Thymus (tissue), 11 donors: ENCODE measurements around the gene FSIP1. TPM values are rescaled to one million over a fixed set of nuclear protein-coding genes. Genes with fewer than 3 reads are reported as not detected.
A peak's percentile ranks its signal among the peaks of the same experiment; 100 is the strongest.

Experiments used
- DNase-seq, 9 donors: peaks; one replicate each; pipeline ENCODE4 v3.0.0-alpha.2; 2013; ENCODE audit warnings: low spot score in 9 of 9, low read depth in 6 of 9, missing footprints in 1 of 9
- H3K27ac ChIP-seq, 2 donors: one replicate each; pipeline ENCODE4 v1.5.1; 2013; ENCODE audit warnings: control low read depth in 1 of 2, low read depth in 1 of 2, low read length in 1 of 2, mild to moderate bottlenecking in 1 of 2, moderate library complexity in 1 of 2
- H3K27me3 ChIP-seq, 2 donors: one replicate each; pipeline ENCODE4 v1.5.1; 2013; ENCODE audit warnings: low read length in 1 of 2; ENCODE audit not compliant: control insufficient read depth in 2 of 2, insufficient read depth in 1 of 2
- H3K36me3 ChIP-seq, 2 donors: one replicate each; pipeline ENCODE4 v1.5.1; 2013; ENCODE audit warnings: low read length in 1 of 2, mild to moderate bottlenecking in 1 of 2, moderate library complexity in 1 of 2; ENCODE audit not compliant: control insufficient read depth in 2 of 2, insufficient read depth in 2 of 2
- H3K4me1 ChIP-seq, 2 donors: one replicate each; pipeline ENCODE4 v1.5.1; 2013; ENCODE audit warnings: low read length in 2 of 2; ENCODE audit not compliant: control insufficient read depth in 2 of 2, insufficient read depth in 2 of 2
- H3K4me3 ChIP-seq, 2 donors: one replicate each; pipeline ENCODE4 v1.5.1; 2013; ENCODE audit warnings: low read length in 2 of 2, control low read depth in 1 of 2, mild to moderate bottlenecking in 1 of 2
- H3K9me3 ChIP-seq, 2 donors: one replicate each; pipeline ENCODE4 v1.5.1; 2013; ENCODE audit warnings: low read length in 1 of 2, mild to moderate bottlenecking in 1 of 2; ENCODE audit not compliant: control insufficient read depth in 2 of 2, insufficient read depth in 1 of 2
- WGBS: extraction: QIAGEN DNeasy Blood & Tissue Kit; methylation state at CpG from one replicate; pipeline ENCODE4 v1.1.7; 2013; 5-methylcytosine and 5-hydroxymethylcytosine counted together
- polyA plus RNA-seq: library from polyadenylated mRNA; stranded (reverse); fragments of 200-250 nt; gene quantifications from one replicate; pipeline ENCODE4 v1.2.3, GENCODE V29; 2013
- total RNA-seq: library from RNA; stranded (reverse); fragments of 120-200 nt; gene quantifications from one replicate; pipeline ENCODE4 v1.2.4, GENCODE V29; 2013
- donor health status: healthy.

The FSIP1 gene
- total and polyA plus RNA-seq, 2 donors = 0.37 to 0.76 TPM

DNA sequence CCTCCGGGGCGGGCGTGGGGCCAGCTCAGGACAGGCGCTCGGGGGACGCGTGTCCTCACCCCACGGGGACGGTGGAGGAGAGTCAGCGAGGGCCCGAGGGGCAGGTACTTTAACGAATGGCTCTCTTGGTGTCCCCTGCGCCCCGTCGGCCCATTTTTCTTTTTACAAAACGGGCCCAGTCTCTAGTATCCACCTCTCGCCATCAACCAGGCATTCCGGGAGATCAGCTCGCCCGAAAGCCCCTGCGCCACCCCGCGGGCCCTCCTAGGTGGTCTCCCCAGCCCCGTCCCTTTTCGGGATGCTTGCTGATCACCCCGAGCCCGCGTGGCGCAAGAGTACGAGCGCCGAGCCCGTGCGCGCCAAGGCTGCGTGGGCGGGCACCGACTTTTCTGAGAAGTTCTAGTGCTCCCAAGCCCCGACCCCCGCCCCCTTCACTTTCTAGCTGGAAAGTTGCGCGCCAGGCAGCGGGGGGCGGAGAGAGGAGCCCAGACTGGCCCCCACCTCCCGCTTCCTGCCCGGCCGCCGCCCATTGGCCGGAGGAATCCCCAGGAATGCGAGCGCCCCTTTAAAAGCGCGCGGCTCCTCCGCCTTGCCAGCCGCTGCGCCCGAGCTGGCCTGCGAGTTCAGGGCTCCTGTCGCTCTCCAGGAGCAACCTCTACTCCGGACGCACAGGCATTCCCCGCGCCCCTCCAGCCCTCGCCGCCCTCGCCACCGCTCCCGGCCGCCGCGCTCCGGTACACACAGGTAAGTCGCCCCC, 202.0 kb downstream of the FSIP1 start, which contains the start of gene THBS1:
Gene THBS1 (plus strand): TSS at position 595 of the 757 bp plus-strand sequence. CDS start 779 bp downstream, outside the sequence.
- H3K4me3 ChIP-seq = peak within 1 kb of the TSS; percentile 33 to 49
- H3K9me3 ChIP-seq = no peaks in the 10 kb centered on the region
- H3K27me3 ChIP-seq = peaks cover 30 to 56% of the 10 kb centered on the region in 2 donors
- H3K36me3 ChIP-seq = no peaks in the 10 kb centered on the region
- H3K4me1 ChIP-seq = peaks cover 5 to 9% of the 10 kb centered on the region in 2 donors
- 1% methylated on average over 74 of the region's 74 CpGs for WGBS
- H3K27ac ChIP-seq = peak within 1 kb of the TSS; percentile 60 to 77
- peak in 5 of 9 donors; percentile 22 to 51 (median 33) for DNase-seq

DNA sequence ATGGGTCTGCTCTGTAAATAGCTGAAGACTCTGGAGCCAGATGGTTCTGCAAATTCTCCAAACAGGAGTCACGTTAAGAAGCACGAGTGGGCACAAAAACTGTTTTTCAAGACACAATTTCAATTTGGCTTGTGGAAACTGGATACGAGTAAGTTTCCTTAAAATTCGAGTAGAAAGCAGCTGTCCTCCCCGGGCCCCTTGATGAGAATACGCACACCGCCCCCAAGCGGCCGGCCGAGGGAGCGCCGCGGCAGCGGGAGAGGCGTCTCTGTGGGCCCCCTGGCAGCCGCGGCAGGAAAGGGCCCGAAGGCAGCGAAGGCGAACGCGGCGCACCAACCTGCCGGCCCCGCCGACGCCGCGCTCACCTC, 202.5 kb downstream of the FSIP1 start:
- H3K27me3 ChIP-seq = peaks cover 30 to 57% of the 10 kb centered on the region in 2 donors
- peak overlapping the region; percentile 39 to 77 for H3K27ac ChIP-seq

DNA sequence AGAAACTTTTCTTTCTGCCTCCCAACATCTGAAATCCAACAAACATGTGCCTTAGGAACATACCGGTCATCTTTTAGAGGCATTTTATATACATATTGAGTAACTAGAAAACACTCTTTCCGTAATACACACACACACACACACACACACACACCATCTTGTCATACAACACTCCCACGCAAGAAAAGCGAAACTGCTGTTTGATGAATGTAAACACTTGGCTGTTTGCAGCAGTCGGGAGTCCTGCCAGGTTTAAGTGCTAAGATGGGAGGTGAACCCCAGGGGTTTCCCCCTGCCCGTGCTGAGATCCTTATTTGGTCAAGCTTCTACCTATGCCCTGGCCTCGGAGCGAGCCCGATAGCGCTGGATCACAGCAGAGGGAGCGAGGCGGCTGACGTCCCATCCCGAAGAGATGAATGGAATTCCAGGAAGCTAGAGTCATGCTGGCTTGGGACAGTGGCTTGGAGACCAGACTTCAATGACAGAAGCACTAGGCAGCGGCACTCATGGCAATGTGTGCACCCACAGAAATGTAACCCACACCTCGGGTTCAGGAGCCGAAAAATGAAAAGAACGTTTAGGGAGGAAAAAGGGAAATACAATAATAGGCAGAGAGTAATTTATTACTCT, 203.0 kb downstream of the FSIP1 start:
- H3K4me3 ChIP-seq = no peak overlapping the region
- H3K27me3 ChIP-seq = peaks cover 30 to 57% of the 10 kb centered on the region in 2 donors
- no peaks in the 10 kb centered on the region for H3K36me3 ChIP-seq
- peak overlapping the region; percentile 25 to 39 for H3K27ac ChIP-seq
- peaks cover 5 to 9% of the 10 kb centered on the region in 2 donors for H3K4me1 ChIP-seq
- 72% methylated on average over 18 of the region's 18 CpGs for WGBS
- peak in 2 of 9 donors; percentile 19 to 27 for DNase-seq
- H3K9me3 ChIP-seq = no peaks in the 10 kb centered on the region

More for the DNA sequence above, 202.5 kb downstream of the FSIP1 start:
- peak; percentile 44 to 94 (median 78) for DNase-seq
- H3K4me3 ChIP-seq = peak overlapping the region; percentile 33 to 49
- H3K9me3 ChIP-seq = no peaks in the 10 kb centered on the region
- under 1% methylated on average over 29 of the region's 29 CpGs for WGBS
- no peaks in the 10 kb centered on the region for H3K36me3 ChIP-seq
- peaks cover 5 to 9% of the 10 kb centered on the region in 2 donors for H3K4me1 ChIP-seq

DNA sequence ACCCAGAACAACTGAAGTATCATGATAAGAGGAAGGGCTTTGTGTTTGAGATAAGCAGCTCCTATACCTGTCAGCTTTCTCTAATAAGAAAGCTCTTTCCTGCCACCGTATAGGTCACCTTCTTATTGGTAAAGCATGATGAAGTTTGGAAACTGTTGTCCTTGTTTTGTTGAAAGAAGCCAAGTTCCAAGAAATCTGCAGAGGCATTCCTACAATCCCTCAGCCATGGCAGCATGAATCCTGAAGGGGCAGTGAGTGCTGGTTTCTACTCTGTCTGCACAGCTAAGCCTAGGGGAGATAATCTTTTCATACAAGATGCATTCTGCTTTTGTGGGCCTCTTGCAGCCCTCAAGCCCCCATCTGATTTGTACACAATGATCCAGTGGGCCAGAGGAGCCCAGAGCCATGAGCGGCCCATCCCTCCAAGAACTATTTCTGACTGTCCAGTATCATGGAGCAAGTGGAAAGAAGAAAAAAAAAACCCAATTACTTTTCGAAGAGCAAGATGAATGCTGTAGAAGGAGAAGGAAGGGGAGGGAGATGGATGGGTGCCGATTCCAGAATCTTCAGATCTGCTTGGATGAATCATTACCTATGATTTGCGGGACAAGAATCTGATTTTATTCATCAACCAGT, 203.7 kb downstream of the FSIP1 start:
- peak overlapping the region in 1 of 2 donors; percentile 39 for H3K27ac ChIP-seq
- H3K9me3 ChIP-seq = no peaks in the 10 kb centered on the region
- DNase-seq = no peak
- no peaks in the 10 kb centered on the region for H3K36me3 ChIP-seq
- 95% methylated on average over 5 of the region's 5 CpGs for WGBS
- peaks cover 30 to 56% of the 10 kb centered on the region in 2 donors for H3K27me3 ChIP-seq
- H3K4me1 ChIP-seq = peaks cover 5 to 9% of the 10 kb centered on the region in 2 donors
- H3K4me3 ChIP-seq = no peak overlapping the region

DNA sequence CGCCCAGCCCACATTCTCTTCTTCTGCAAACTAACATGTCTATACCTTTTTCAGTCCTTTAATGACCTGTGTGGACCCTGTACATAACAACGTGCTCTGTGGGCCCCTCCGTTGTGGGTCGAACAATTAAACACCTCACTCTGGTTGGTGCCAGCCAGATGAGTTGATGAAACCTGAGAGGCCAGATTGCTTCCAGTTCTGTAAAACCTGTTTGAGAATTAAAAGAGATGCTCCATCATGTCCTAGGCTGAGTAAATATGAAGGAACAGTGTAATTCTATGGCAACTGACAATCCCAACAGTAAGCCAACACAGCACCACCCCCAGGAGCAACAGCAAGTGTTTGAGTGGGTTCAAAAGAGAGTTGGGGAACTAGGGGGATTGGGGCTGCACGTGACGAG, 207.5 kb downstream of the FSIP1 start:
- Histone ChIP-seq H3K4me1 (peaks cover 0 to 3% of the 10 kb centered on the region in 2 donors), H3K27me3 (peaks cover 0 to 28% of the 10 kb centered on the region in 2 donors), H3K27ac (no peak overlapping the region), H3K4me3 (no peak overlapping the region), H3K36me3 (no peaks in the 10 kb centered on the region), H3K9me3 (no peaks in the 10 kb centered on the region)
- no peak for DNase-seq
- 96% methylated on average over 6 of the region's 6 CpGs for WGBS

DNA sequence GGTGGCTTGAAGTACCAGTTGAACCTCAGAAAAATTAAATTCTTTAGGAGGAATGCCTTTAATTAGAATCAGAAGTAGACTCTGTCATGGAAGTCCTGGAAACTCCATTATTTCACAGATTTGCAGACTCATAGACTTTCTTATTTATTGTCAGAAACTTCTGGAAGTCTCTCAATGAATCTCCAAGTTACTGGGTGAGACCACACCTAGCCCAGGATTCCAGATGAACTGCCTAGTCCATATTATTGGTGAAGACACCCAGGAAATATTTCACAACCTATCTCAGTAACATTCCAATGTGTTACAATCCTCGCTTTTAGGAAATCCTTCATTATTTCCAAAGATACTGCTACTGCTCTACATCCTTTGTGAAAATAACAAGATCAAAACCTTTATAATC, 208.2 kb downstream of the FSIP1 start:
- H3K27me3 ChIP-seq = peaks cover 0 to 20% of the 10 kb centered on the region in 2 donors
- H3K36me3 ChIP-seq = no peaks in the 10 kb centered on the region
- DNase-seq = no peak

DNA sequence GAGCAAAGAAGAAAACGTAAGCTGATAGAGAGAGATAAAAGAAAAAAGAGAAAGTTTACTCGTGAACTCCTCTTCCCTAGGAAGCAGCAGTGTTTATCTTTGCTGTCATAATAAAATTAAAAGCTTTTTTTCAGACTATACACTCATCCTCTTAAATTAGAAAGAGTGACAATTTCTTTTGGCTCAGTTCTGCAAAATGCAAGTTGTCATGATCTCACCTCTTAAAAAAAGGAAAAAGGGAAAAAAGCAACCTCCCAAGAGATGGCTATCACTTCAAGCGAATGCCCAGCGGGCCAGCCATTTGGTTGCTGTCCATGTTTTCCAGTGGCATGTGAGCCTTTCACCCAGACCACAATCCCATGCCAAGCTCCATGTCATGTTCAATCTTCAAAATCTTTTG, 208.8 kb downstream of the FSIP1 start:
- H3K4me1 ChIP-seq = no peaks in the 10 kb centered on the region
- no peak for DNase-seq
- no peaks in the 10 kb centered on the region for H3K9me3 ChIP-seq
- H3K36me3 ChIP-seq = no peaks in the 10 kb centered on the region
- WGBS = 80% methylated on average over 4 of the region's 4 CpGs
- peaks cover 0 to 16% of the 10 kb centered on the region in 2 donors for H3K27me3 ChIP-seq
- no peak overlapping the region for H3K27ac ChIP-seq
- no peak overlapping the region for H3K4me3 ChIP-seq

More for the DNA sequence above, 208.2 kb downstream of the FSIP1 start:
- H3K4me3 ChIP-seq = no peak overlapping the region
- H3K4me1 ChIP-seq = peaks cover 0 to 3% of the 10 kb centered on the region in 2 donors
- WGBS = 99% methylated on average over 1 of the region's 1 CpG
- H3K9me3 ChIP-seq = no peaks in the 10 kb centered on the region
- H3K27ac ChIP-seq = no peak overlapping the region

DNA sequence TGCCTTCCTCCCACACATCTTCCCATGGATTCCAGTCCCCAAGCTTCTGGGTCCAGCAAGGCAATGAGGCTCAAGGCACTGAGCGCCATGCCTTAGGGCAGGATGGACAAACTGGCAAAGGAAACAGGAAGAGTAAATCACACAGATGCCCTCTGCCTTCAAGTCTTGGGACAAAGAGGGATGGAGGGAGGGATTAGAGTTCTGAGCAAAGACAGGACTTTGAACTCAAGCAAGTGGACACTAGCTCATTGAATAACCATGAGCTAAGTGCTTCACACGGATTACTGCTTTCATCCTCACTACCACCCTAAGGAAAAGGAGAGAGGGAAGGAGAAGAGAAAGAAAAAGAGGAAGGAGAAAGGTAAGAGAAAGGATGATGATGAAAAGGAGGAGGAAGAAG, 209.4 kb downstream of the FSIP1 start:
- peaks cover 0 to 14% of the 10 kb centered on the region in 2 donors for H3K27me3 ChIP-seq
- no peaks in the 10 kb centered on the region for H3K9me3 ChIP-seq
- WGBS = 96% methylated on average over 2 of the region's 2 CpGs
- H3K36me3 ChIP-seq = no peaks in the 10 kb centered on the region
- H3K4me1 ChIP-seq = no peaks in the 10 kb centered on the region
- no peak for DNase-seq
- H3K4me3 ChIP-seq = no peak overlapping the region
- H3K27ac ChIP-seq = no peak overlapping the region

DNA sequence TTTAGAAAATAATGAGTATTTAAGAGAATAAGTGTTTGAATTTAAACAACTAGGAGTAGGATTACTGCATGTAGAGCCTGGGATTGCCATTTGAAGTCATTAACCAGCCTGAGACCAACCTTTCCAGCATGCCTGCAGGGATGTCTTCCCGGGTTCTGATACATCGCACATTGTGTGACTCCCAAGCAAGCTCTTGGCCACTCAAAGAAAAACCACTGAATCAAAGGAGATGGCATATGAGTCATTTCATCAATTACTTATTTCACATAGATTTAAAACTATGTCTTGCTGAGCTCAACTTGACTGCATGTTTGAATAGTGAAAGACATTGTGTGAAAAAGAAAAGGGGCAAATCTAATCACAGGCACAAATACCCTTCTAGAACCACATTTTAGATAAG, 216.8 kb downstream of the FSIP1 start:
- WGBS = 98% methylated on average over 2 of the region's 2 CpGs
- H3K9me3 ChIP-seq = no peaks in the 10 kb centered on the region
- H3K27me3 ChIP-seq = no peaks in the 10 kb centered on the region
- no peaks in the 10 kb centered on the region for H3K4me1 ChIP-seq
- no peak overlapping the region for H3K4me3 ChIP-seq
- no peak overlapping the region for H3K27ac ChIP-seq
- no peaks in the 10 kb centered on the region for H3K36me3 ChIP-seq
- DNase-seq = no peak
